ENCODE data around the gene HERPUD1. TPM values are rescaled to one million over a fixed set of nuclear protein-coding genes. Genes with fewer than 3 reads are reported as not detected.

Gene HERPUD1
- total RNA-seq, 1 experiment from 2014 or later: 99.4 TPM

- no TSS peak for BruUV-seq (replicated peaks)
- H3K9me3 ChIP-seq (ENCODE audit: low read depth, low read length, poor library complexity, severe bottlenecking): no peaks in the 10 kb centered on the region
- no peak for TF ChIP-seq CTCF (conservative IDR thresholded peaks at IDR 0.05; ENCODE audit: low read depth, low read length)
- TF ChIP-seq EZH2 (IDR thresholded peaks at IDR 0.05; ENCODE audit: borderline replicate concordance, low read depth, low read length, poor library complexity, severe bottlenecking): no peak
- POLR2A ChIA-PET (ENCODE audit: low non-redundant PET): no interaction called here
- DNase-seq (ENCODE audit: low spot score): no peak
- CTCF ChIA-PET: interaction anchor here (0.7 kb wide), 1 partner anchor 172 kb away, joined by 3 read pairs; no protein-coding TSS in a partner anchor
- H3K27ac ChIP-seq (ENCODE audit: low read depth, low read length, poor library complexity, severe bottlenecking): no peak overlapping the region
- no peaks in the 10 kb centered on the region for H3K27me3 ChIP-seq (replicated peaks; ENCODE audit: insufficient read depth, low read depth, low read length, poor library complexity)
- H3K4me3 ChIP-seq (ENCODE audit: low read depth, low read length, poor library complexity, severe bottlenecking): no peak overlapping the region
- intact Hi-C loops (cut with micrococcal nuclease; ENCODE audit: unreplicated experiment): no loop called here
- H3K36me3 ChIP-seq (ENCODE audit: insufficient read depth, low read length, poor library complexity, severe bottlenecking): no peaks in the 10 kb centered on the region
- H3K4me1 ChIP-seq (ENCODE audit: insufficient read depth, low read length, poor library complexity, severe bottlenecking): no peaks in the 10 kb centered on the region
Observed at GRCh38 chr16:56909527-56909979, 22.4 kb upstream of the HERPUD1 start.

GRCh38 chr16:56910112-56910511 is 21.8 kb upstream of the HERPUD1 start:
- CTCF ChIA-PET: interaction anchor here (0.7 kb wide), 1 partner anchor 171 kb away, joined by 3 read pairs; no protein-coding TSS in a partner anchor
- BruUV-seq (replicated peaks): no TSS peak
- no peak for DNase-seq (ENCODE audit: low spot score)
- Histone ChIP-seq H3K27me3 (replicated peaks; ENCODE audit: insufficient read depth, low read depth, low read length, poor library complexity) (no peaks in the 10 kb centered on the region), H3K9me3 (ENCODE audit: low read depth, low read length, poor library complexity, severe bottlenecking) (no peaks in the 10 kb centered on the region), H3K4me1 (ENCODE audit: insufficient read depth, low read length, poor library complexity, severe bottlenecking) (no peaks in the 10 kb centered on the region), H3K4me3 (ENCODE audit: low read depth, low read length, poor library complexity, severe bottlenecking) (no peak overlapping the region), H3K36me3 (ENCODE audit: insufficient read depth, low read length, poor library complexity, severe bottlenecking) (no peaks in the 10 kb centered on the region), H3K27ac (ENCODE audit: low read depth, low read length, poor library complexity, severe bottlenecking) (no peak overlapping the region)
- POLR2A ChIA-PET (ENCODE audit: low non-redundant PET): no interaction called here
- TF ChIP-seq CTCF (conservative IDR thresholded peaks at IDR 0.05; ENCODE audit: low read depth, low read length) (no peak), EZH2 (IDR thresholded peaks at IDR 0.05; ENCODE audit: borderline replicate concordance, low read depth, low read length, poor library complexity, severe bottlenecking) (no peak)
- intact Hi-C loops (cut with micrococcal nuclease; ENCODE audit: unreplicated experiment): no loop called here

- H3K9me3 ChIP-seq (ENCODE audit: low read depth, low read length, poor library complexity, severe bottlenecking): no peaks in the 10 kb centered on the region
- no peaks in the 10 kb centered on the region for H3K36me3 ChIP-seq (ENCODE audit: insufficient read depth, low read length, poor library complexity, severe bottlenecking)
- no peak overlapping the region for H3K27ac ChIP-seq (ENCODE audit: low read depth, low read length, poor library complexity, severe bottlenecking)
- no peaks in the 10 kb centered on the region for H3K4me1 ChIP-seq (ENCODE audit: insufficient read depth, low read length, poor library complexity, severe bottlenecking)
- CTCF ChIA-PET: no interaction called here
- no peaks in the 10 kb centered on the region for H3K27me3 ChIP-seq (replicated peaks; ENCODE audit: insufficient read depth, low read depth, low read length, poor library complexity)
- DNase-seq (ENCODE audit: low spot score): peak; percentile 24
- intact Hi-C loops (cut with micrococcal nuclease; ENCODE audit: unreplicated experiment): no loop called here
- no peak for TF ChIP-seq EZH2 (IDR thresholded peaks at IDR 0.05; ENCODE audit: borderline replicate concordance, low read depth, low read length, poor library complexity, severe bottlenecking)
- no peak for TF ChIP-seq CTCF (conservative IDR thresholded peaks at IDR 0.05; ENCODE audit: low read depth, low read length)
- no peak overlapping the region for H3K4me3 ChIP-seq (ENCODE audit: low read depth, low read length, poor library complexity, severe bottlenecking)
- POLR2A ChIA-PET (ENCODE audit: low non-redundant PET): no interaction called here
- no TSS peak for BruUV-seq (replicated peaks)
Observed at GRCh38 chr16:56910654-56911539, 21.0 kb upstream of the HERPUD1 start.
